ENCODE data around the gene UFSP2.

- TF ChIP-seq RFX5 (IDR thresholded peaks at IDR 0.05; ENCODE audit: low read depth, low read length), result no peak
- no peak for TF ChIP-seq CTCF (conservative IDR thresholded peaks at IDR 0.05; ENCODE audit: low read depth, low read length)
- no peak for TF ChIP-seq ELK1 (IDR thresholded peaks at IDR 0.05; ENCODE audit: borderline replicate concordance, low read depth, low read length)
- TF ChIP-seq POLR2A (IDR thresholded peaks at IDR 0.05; ENCODE audit: low read depth, low read length), result no peak
- TF ChIP-seq CHD1 (IDR thresholded peaks at IDR 0.05; ENCODE audit: low read depth, low read length), result no peak
- TF ChIP-seq BHLHE40 (IDR thresholded peaks at IDR 0.05; ENCODE audit: low read depth, low read length), result no peak
These were observed 45.4 kb downstream of the UFSP2 start for GRCh38 chr4:185380320-185380719.

Measured in IMR-90 (cell line).